HepG2 (cell line): ENCODE data around the gene CCR9. TPM values are rescaled to one million over a fixed set of nuclear protein-coding genes. Genes with fewer than 3 reads are reported as not detected.
A peak's percentile ranks its signal among the peaks of the same experiment; 100 is the strongest.

ENCODE experiments used
- FLYWCH1 ChIP-seq: sonication (generic); formaldehyde crosslinking; IDR thresholded peaks from 2 replicates; pipeline ENCODE4 v1.8.1; 2023; ENCODE audit warnings: mild to moderate bottlenecking, missing genetic modification reagents
- GABPB1 ChIP-seq: IDR thresholded peaks from 2 replicates; pipeline ENCODE4 v1.6.1; 2016; ENCODE audit warnings: mild to moderate bottlenecking, missing genetic modification reagents, moderate library complexity, missing compliant biosample characterization
- GFI1 ChIP-seq: sonication (generic); formaldehyde crosslinking; IDR thresholded peaks from 2 replicates; pipeline ENCODE4 v1.5.0; 2020; ENCODE audit warnings: missing genetic modification reagents, mild to moderate bottlenecking, borderline replicate concordance
- GMEB2 ChIP-seq: IDR thresholded peaks from 2 replicates; pipeline ENCODE4 v1.6.1; 2016; ENCODE audit warnings: missing biosample characterization, missing genetic modification reagents, low read depth
- HMGXB3 ChIP-seq: sonication (generic); formaldehyde crosslinking; IDR thresholded peaks from 2 replicates; pipeline ENCODE4 v1.4.0; 2020; ENCODE audit warnings: missing genetic modification reagents, borderline replicate concordance
- HNRNPUL1 ChIP-seq: fragments of 200-400 bp; formaldehyde crosslinking; IDR thresholded peaks from 2 replicates; pipeline ENCODE4 v1.6.1; 2017; ENCODE audit warnings: low read depth, mild to moderate bottlenecking, low read length, moderate library complexity
- ISL2 ChIP-seq: sonication (generic); formaldehyde crosslinking; IDR thresholded peaks from 2 replicates; pipeline ENCODE4 v1.5.0; 2020; ENCODE audit warnings: missing genetic modification reagents
- MIXL1 ChIP-seq: IDR thresholded peaks from 2 replicates; pipeline ENCODE4 v1.6.1; 2016
- NFKBIZ ChIP-seq: IDR thresholded peaks from 2 replicates; pipeline ENCODE4 v1.6.1; 2018; ENCODE audit warnings: missing genetic modification reagents, missing compliant biosample characterization
- TARDBP ChIP-seq: sonication (generic); formaldehyde crosslinking; IDR thresholded peaks from 2 replicates; pipeline ENCODE4 v1.8.0; 2022; ENCODE audit warnings: mild to moderate bottlenecking, missing genetic modification reagents
- TCF12 ChIP-seq, 2 experiments: fragments of 450-650 bp in 1 of 2; sonication (generic) in 1 of 2; formaldehyde crosslinking in 1 of 2; IDR thresholded peaks; 2 replicates each; pipeline versions ENCODE4 v1.6.1 to v1.8.0; 2017 to 2022; ENCODE audit warnings: antibody characterized with exemption in 1 of 2, mild to moderate bottlenecking in 1 of 2, missing genetic modification reagents in 1 of 2, moderate library complexity in 1 of 2
- TOE1 ChIP-seq: sonication (generic); formaldehyde crosslinking; IDR thresholded peaks from 2 replicates; pipeline ENCODE4 v1.4.0; 2020; ENCODE audit warnings: mild to moderate bottlenecking, missing genetic modification reagents
- TOPORS ChIP-seq: sonication (generic); formaldehyde crosslinking; IDR thresholded peaks from 2 replicates; pipeline ENCODE4 v1.8.0; 2023; ENCODE audit warnings: mild to moderate bottlenecking, missing genetic modification reagents
- XRCC5 ChIP-seq: fragments of 200-400 bp; formaldehyde crosslinking; optimal IDR thresholded peaks from 2 replicates; pipeline ENCODE3; 2017; ENCODE audit warnings: mild to moderate bottlenecking, low read length
- YEATS4 ChIP-seq: sonication (generic); formaldehyde crosslinking; IDR thresholded peaks from 2 replicates; pipeline ENCODE4 v1.4.0; 2020; ENCODE audit warnings: missing genetic modification reagents, borderline replicate concordance
- ZBTB3 ChIP-seq: sonication (generic); formaldehyde crosslinking; IDR thresholded peaks from 2 replicates; pipeline ENCODE4 v1.4.0; 2020; ENCODE audit warnings: low read depth, mild to moderate bottlenecking, moderate library complexity, missing genetic modification reagents, borderline replicate concordance
- ZBTB42 ChIP-seq: sonication (generic); formaldehyde crosslinking; IDR thresholded peaks from 2 replicates; pipeline ENCODE4 v1.5.0; 2020; ENCODE audit warnings: mild to moderate bottlenecking, missing genetic modification reagents
- ZNF337 ChIP-seq: sonication (generic); formaldehyde crosslinking; IDR thresholded peaks from 2 replicates; pipeline ENCODE4 v1.5.1; 2020; ENCODE audit warnings: missing genetic modification reagents, low read depth, mild to moderate bottlenecking, borderline replicate concordance
- ZNF780A ChIP-seq: sonication (generic); formaldehyde crosslinking; IDR thresholded peaks from 2 replicates; pipeline ENCODE4 v1.8.0; 2022; ENCODE audit warnings: mild to moderate bottlenecking, missing genetic modification reagents, moderate library complexity
- ZSCAN31 ChIP-seq: sonication (generic); formaldehyde crosslinking; IDR thresholded peaks from 2 replicates; pipeline ENCODE4 v1.5.0; 2020; ENCODE audit warnings: low read depth, mild to moderate bottlenecking, missing genetic modification reagents
- polyA plus RNA-seq, 8 experiments: library from polyadenylated mRNA; depleted of rRNA in 3 of 8; stranded (reverse) in 7 of 8; unstranded in 1 of 8; fragments of >200 nt; fragmentation: Illumina TruSeq in 4 of 8; extraction: Trizol in 4 of 8; gene quantifications; 2 replicates each; pipeline versions ENCODE4 v1.2.1 to v1.2.3, GENCODE V29; 2011 to 2016; ENCODE audit warnings: low read depth in 4 of 8, missing spikeins in 1 of 8, mixed read lengths in 1 of 8; ENCODE audit not compliant: insufficient read depth in 1 of 8
- total RNA-seq, 5 experiments: library from RNA; depleted of rRNA; stranded (reverse); fragments of >200 nt; fragmentation: Illumina TruSeq; extraction: Trizol; gene quantifications; 2 replicates each; pipeline ENCODE4 v1.2.3, GENCODE V29; 2016; ENCODE audit warnings: low read depth in 1 of 5
- TF ChIP-seq, protein P1 (sequence below): sonication (generic); formaldehyde crosslinking; IDR thresholded peaks from 2 replicates; pipeline ENCODE4 v1.4.0; 2020; ENCODE audit warnings: missing genetic modification reagents
- TF ChIP-seq, protein P2 (sequence below): sonication (generic); formaldehyde crosslinking; IDR thresholded peaks from 2 replicates; pipeline ENCODE4 v1.4.0; 2020; ENCODE audit warnings: mild to moderate bottlenecking, low read depth, missing genetic modification reagents

Gene CCR9
- total and polyA plus RNA-seq, 2 of the 13 experiments (the other 11 are each of a cell fraction or from before 2014, with no cell fraction given): not detected

- no peak for TF ChIP-seq GMEB2
- TF ChIP-seq FLYWCH1 (CRISPR knock-in tag): no peak
- TF ChIP-seq, protein P1, sequence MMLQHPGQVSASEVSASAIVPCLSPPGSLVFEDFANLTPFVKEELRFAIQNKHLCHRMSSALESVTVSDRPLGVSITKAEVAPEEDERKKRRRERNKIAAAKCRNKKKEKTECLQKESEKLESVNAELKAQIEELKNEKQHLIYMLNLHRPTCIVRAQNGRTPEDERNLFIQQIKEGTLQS (CRISPR knock-in tag): 0 out of 2 replicates have a peak, but pooled peaks have one; percentile 8
- TF ChIP-seq HMGXB3 (CRISPR knock-in tag): 0 out of 2 replicates have a peak, but pooled peaks have one; percentile 19
- TF ChIP-seq ZBTB3 (CRISPR knock-in tag): no peak
- TF ChIP-seq MIXL1 (CRISPR knock-in tag): no peak
- no peak for TF ChIP-seq ZNF780A (CRISPR knock-in tag)
- TF ChIP-seq, protein P2, sequence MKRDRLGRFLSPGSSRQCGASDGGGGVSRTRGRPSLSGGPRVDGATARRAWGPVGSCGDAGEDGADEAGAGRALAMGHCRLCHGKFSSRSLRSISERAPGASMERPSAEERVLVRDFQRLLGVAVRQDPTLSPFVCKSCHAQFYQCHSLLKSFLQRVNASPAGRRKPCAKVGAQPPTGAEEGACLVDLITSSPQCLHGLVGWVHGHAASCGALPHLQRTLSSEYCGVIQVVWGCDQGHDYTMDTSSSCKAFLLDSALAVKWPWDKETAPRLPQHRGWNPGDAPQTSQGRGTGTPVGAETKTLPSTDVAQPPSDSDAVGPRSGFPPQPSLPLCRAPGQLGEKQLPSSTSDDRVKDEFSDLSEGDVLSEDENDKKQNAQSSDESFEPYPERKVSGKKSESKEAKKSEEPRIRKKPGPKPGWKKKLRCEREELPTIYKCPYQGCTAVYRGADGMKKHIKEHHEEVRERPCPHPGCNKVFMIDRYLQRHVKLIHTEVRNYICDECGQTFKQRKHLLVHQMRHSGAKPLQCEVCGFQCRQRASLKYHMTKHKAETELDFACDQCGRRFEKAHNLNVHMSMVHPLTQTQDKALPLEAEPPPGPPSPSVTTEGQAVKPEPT (CRISPR knock-in tag): no peak; the same call in 1 of the 2 replicates
- TF ChIP-seq TARDBP (CRISPR knock-in tag): peak; percentile 8; the same call in 1 of the 2 replicates
- TF ChIP-seq TOE1 (CRISPR knock-in tag): no peak
- peak; percentile 99 for TF ChIP-seq GABPB1 (CRISPR knock-in tag)
- TF ChIP-seq NFKBIZ (CRISPR knock-in tag): no peak
- TF ChIP-seq TCF12 (IDR thresholded peaks at IDR 0.05): no peak
- 0 out of 2 replicates have a peak, but pooled peaks have one; percentile 46 for TF ChIP-seq TCF12 (CRISPR knock-in tag; IDR thresholded peaks at IDR 0.05)
- peak; percentile 67; the same call in 1 of the 2 replicates for TF ChIP-seq YEATS4 (CRISPR knock-in tag)
- TF ChIP-seq ZBTB42 (CRISPR knock-in tag): no peak
- TF ChIP-seq TOPORS (CRISPR knock-in tag): no peak
- no peak for TF ChIP-seq XRCC5
- TF ChIP-seq ZNF337 (CRISPR knock-in tag): 0 out of 2 replicates have a peak, but pooled peaks have one; percentile 35
- 0 out of 2 replicates have a peak, but pooled peaks have one; percentile 42 for TF ChIP-seq GFI1 (CRISPR knock-in tag)
- TF ChIP-seq ISL2: peak; percentile 5
- 0 out of 2 replicates have a peak, but pooled peaks have one; percentile 76 for TF ChIP-seq ZSCAN31 (CRISPR knock-in tag)
- TF ChIP-seq HNRNPUL1: no peak
These were observed 44.4 kb upstream of the CCR9 start, which contains the start of gene LZTFL1 (continued) for GRCh38 chr3:45841757-45842491.
